ENCODE measurements around the gene RHOBTB1.
"Not testable (repeated sequence)": the region's sequence is repeated elsewhere in the genome, so short reads cannot be mapped to it uniquely, and the experiment has no call there.

RHOBTB1 gene, protein sequence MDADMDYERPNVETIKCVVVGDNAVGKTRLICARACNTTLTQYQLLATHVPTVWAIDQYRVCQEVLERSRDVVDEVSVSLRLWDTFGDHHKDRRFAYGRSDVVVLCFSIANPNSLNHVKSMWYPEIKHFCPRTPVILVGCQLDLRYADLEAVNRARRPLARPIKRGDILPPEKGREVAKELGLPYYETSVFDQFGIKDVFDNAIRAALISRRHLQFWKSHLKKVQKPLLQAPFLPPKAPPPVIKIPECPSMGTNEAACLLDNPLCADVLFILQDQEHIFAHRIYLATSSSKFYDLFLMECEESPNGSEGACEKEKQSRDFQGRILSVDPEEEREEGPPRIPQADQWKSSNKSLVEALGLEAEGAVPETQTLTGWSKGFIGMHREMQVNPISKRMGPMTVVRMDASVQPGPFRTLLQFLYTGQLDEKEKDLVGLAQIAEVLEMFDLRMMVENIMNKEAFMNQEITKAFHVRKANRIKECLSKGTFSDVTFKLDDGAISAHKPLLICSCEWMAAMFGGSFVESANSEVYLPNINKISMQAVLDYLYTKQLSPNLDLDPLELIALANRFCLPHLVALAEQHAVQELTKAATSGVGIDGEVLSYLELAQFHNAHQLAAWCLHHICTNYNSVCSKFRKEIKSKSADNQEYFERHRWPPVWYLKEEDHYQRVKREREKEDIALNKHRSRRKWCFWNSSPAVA

DNA sequence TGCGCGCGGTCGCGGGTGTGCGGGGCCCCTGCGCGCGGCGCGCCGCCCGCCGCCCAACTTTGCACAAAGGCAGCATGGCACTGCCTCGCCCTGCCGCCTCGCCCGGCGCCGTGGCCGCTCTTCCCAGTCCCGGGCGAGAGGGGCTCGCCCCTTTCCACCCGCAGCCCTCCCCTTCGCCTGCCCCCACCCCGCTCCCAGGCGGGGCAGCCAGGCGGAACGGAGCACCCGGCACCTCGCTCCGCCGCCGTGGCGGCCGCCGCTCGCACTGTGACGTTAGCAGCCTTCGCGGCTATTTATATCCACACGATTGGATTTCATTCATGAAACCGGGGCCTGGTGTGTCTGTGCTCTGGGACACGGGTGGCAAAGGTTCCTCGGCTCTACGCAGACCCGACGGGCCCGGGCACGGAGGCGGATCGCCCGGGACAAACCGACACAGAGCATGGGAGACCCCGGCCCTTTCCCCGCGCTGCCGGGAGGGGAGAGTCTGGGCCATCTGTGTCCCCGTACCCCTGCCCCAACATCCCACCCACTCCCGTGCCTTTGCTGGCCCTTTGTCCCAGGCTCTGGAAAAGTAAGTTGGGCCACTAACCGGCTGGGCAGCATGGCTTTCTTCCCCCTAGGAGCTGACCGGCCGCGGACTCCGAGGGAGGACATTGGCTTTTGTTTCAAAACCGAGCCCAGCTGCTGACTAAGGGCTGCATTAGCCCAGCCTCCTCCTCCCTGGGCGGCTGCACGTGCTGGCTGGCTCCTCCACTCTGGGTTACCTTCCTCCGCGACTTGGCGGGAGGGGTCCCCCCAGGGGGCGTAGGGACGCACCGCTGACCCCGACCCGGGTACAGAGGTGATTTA, at the start of gene RHOBTB1:
RHOBTB1 (minus strand) TSS at position 128 of the 852 bp plus-strand sequence. CDS start 32,643 bp downstream, outside the sequence.
- no peak for DNase-seq (ENCODE audit: low read depth in 3 of 3, low spot score in 1 of 3)

DNA sequence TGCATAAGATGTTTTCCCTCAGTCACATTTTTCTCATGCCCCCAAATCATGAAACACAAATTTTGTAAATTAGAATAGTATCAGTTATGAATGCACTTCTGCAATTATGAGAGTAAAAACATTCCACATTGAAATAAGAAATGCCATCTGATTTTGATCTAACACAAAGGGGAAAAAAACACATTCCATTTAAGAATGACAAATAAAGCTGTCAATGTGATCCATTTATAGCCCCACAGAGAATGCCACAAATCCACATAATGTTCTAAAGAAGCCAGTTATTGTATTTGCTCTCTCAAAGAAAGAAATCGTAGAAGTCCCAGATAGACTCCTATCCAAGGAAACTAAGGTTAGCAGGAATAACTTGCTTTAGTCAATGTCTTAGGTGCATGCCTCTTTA, 48.7 kb upstream of the RHOBTB1 start:
- DNase-seq (ENCODE audit: low read depth in 3 of 3, low spot score in 1 of 3): no peak

DNA sequence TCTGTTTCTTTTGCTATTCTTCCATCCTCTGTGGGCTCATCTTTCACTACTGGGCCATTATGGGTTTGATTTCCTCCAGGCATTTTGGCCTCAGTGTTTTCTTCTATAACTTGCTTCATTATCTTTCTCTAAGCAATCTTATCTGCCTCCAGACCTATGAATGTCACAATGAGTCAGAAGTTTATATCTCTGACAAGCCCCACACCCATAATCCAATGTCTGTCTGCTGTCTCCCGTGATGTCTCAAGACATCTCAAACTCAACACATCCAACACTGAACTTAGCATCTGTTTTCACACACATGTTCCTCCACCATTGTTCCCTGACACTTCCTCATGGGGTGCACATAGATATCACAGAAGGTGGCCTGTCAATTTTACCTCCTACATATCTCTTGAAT, 46.7 kb upstream of the RHOBTB1 start:
- DNase-seq (ENCODE audit: low read depth in 3 of 3, low spot score in 1 of 3): no peak

DNA sequence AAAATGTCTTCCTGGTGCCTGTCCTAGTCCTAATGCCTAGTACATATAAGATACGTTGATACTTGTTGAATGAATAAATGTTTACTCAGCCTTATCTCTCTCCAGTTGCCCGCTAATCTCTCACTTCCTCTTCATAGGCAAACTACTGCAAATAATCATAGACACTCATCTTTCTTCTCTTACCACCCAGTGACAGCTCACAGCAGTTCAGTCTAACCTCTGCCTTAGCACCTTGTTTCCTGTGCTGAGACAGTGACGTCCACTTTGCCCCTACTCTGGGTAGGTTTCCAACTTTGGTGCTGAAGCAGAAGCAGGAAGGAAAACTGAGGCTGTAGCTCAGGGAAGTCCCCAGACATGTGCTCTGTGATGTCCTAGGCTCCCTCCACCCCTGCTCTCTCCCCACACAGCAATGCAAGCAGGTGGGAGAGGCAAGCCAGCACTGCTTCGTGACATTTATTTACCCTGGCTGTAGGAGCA, 45.5 kb upstream of the RHOBTB1 start:
- DNase-seq (ENCODE audit: low read depth in 3 of 3, low spot score in 1 of 3): no peak

DNA sequence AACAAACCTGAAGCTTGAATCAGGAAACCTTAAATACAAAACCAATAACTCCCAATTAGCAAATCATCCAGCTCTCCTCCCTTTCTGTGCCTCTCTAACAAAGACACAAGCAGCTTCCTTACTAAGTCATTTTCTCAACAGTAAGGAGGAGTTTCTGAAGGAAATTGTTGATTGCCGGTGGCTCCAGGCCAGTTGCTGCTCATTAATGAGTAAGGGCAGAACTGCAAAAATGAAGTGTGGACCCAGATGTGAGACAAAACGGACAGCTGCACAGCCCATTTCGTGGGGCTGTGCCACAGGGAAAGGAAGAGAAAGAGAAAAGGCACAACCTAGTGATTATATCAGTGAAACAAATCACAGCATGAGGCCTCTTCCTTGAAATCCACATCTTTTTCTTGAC, 42.8 kb upstream of the RHOBTB1 start:
- DNase-seq (ENCODE audit: low read depth in 3 of 3, low spot score in 1 of 3): no peak

DNA sequence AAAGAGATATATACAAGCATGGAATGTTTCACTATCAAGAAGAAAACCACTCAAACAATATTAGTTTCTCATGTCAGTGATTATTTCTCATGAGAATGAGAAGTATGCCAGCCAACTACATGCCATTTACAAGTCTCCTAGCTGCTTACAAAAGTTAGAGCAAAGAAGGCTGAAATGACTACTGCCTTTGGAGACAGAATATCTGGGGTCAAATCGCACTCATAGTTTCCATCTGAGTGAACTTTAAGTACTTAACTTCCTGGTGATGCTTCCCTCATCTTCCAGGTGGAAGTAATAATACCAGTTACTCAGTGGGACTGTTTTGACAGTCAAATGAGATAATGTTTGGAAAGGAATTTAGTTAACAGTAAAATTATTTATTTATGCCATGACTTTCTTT, 42.0 kb upstream of the RHOBTB1 start:
- no peak for DNase-seq (ENCODE audit: low read depth in 3 of 3, low spot score in 1 of 3)

DNA sequence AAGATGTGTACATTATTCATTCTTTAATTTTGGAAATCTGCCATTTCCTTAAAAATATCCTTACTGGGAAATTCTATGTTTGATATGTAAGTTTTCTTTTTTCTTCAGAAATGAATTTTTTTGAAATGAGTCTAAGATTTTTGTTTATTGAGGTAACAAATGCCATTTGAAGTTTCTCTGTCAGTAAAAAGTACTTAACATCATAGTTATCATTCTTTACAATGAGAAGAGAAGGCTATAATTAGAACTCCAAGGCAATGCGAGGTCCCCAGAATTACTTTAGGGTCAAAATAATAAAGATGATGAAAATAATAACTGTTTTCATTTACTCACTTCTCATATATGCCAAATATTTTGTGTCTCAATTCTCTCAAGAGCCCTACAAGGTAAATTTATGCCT, 37.0 kb upstream of the RHOBTB1 start:
- DNase-seq (ENCODE audit: low read depth in 3 of 3, low spot score in 1 of 3): no peak

DNA sequence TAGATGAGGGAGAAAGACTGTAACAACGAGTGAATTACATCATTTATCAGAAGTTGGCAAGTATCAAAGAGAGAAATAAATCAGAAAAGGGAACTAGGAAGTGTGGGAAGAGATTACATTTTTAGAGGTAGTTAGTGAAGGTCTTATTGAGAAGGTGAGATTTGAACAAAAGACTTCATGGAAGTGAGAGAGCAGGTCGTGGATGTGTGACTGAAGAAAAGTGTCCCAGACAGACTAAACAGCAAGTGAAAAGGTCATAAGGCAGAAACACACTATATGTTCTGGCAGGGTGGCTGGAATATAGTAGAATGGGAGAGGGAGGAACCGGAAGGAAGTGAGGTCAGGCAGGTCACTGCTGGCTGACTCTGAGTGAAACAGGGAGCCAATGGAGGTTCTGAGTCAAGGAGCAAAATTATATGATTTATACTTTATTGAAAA, 35.7 kb upstream of the RHOBTB1 start:
- no peak for DNase-seq (ENCODE audit: low read depth in 3 of 3, low spot score in 1 of 3)

DNA sequence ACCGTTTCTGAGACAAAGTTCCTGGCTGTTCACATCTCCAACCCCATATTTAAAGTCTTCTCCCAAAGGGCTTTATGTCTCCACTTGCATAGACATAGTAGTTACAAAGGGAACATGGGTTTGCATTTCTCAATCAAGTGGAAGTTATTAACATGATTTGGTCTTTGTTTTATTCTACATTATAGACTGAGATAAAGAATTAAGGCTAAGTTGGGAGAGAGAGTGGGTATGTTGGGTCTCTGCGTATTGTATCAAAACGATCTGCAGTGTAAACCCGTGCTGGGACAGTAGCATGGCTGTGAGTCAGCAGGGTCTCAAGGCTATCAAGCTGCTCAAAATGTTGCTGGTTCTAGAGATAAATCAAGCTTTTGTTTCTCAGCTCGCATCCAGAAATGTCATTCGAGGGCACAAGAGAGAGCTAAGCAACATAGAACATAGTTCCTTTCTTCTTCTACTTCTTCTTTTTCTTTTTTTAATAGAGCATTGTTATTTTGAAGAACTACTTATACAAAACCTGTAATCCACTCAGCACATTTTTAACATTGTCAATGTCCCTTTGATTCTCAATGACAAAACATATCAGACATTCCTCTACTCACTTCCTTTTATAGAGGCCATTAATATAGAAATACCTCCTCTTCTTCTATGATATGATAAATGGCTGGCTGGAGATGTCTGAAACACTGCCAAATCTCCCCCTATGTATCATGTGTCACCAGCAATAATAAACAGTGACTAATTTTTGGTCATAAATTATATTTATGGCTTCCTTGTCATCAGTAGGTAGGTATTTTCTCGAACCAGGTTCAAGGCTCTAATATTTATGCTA, 34.5 kb upstream of the RHOBTB1 start:
- no peak for DNase-seq (ENCODE audit: low read depth in 3 of 3, low spot score in 1 of 3)

DNA sequence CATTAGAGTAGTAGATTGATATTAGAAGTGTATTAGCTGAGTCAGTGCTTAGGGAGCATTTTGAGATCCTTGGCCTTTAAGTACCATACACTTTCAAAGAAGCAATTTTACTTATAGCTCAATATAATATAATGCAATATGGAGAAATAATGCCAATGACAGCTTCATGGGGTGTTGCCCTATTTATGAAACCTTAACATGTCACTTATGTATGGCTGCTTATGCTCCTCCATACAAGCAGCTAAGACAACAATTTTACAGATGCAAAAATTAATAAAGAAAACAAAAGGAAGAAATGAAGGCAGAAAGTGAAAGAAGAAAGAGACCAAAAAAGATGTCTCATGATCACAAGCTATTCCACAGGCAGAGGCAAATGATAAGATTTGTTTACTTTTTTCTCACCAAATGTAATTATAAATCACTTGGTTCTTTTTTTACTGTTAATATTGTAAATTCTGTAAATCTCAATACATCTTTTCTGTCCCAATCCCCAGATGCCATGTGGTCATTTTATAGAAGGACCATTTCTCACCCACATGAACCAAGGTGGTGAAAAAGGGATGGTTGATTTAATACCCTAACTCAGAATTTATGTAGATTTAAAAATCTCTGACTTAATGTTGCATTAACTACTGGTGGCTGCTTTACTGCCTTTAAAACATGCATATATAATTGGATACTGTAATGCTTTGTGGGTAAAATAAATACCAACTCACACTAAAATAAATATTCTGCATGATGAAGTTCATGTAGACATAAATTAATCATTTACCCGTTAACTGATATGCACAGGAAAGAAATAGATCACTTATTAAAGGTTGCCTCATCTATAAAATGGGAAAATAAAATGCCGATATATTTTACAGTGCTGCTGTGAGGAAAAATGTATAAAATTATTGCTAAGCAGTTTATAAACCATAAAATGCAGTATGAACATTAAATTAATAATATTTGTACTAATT, 33.5 kb upstream of the RHOBTB1 start:
- DNase-seq (ENCODE audit: low read depth in 3 of 3, low spot score in 1 of 3): no peak

DNA sequence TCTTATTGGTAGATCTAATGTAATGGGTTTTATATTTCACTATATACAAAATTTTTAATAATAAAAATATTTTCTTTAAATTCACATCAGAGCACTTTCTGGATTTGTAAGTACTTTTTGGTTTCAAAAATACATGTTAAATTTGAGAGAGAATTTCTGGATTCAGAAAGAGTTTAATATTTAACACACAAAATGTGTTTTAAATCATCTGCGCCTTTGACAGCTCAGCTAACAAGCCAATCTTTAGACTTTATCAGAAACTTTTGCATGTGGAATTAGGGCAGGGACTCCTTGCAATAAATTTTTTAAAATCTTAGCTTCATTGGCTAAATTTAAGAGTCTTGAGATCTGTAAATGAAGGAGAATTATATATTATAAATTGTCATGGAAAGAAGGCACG, 32.7 kb upstream of the RHOBTB1 start:
- DNase-seq (ENCODE audit: low read depth in 3 of 3, low spot score in 1 of 3): no peak

DNA sequence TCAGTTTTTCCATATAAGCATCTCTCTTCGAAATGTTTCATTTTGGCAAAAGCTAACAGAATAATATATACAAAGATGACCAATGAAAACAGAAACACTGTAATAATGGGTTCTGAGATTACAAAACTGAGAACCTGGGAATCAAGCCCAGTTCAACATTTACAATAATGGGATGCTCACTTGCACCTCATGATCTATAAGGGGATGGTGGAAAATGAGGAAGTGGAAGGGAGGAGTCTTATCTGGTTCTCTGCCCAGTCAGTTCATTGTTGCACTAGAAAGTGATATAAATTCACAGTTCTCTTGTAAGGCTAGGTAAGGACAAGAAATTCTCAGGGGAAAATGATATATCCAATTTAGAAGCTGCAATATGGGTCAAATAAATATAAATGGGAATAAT, 31.7 kb upstream of the RHOBTB1 start:
- no peak for DNase-seq (ENCODE audit: low read depth in 3 of 3, low spot score in 1 of 3)

DNA sequence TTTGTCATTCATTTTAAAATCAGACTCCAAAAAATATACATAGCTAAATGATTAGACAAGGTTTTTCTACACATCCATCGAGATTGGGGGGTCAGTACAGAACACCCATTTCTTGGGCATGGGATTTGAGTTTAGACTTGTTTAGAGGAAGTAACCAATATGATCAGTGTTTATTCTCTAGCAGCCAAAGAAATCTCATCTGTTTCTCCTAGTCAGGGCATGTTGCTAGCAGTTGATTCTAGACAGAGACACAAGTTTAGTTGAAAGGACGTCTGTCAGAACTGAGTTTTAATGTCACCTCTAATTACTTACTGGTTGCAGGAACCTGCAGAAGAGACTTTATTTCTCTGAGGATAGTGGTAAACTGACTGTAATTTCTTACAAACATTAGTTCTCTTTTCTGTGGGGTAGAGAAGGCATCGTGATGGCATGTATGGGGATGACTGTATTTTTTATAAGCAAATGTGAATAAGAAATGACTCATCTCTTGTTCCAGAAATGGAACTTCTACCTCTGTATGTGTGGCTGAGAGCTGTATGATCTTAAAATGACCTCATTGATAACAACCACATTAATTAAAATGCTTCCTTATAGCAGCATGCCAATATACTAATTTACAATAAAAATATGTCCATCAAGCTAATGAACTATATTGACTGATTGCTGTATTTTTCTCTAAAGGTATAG, 30.6 kb upstream of the RHOBTB1 start:
- no peak for DNase-seq (ENCODE audit: low read depth in 3 of 3, low spot score in 1 of 3)

DNA sequence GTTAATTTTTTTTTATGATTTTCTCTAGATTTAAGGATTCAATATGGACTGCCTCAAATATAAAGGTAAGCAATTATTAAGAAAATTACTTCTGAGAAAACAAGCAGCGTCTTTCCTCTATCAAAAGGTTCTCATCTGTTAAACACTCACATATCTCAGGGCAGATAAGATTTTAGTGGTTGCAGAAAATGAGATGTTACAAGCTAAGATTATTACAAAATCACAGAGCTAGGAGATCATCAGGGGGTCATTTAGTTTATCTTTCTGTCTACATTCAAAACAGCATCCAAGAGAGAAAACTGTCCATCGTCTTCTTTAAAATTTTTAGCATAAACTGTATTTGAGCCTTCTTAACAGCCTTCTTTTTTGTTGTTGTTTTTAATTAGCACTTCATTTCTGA, 29.1 kb upstream of the RHOBTB1 start:
- no peak for DNase-seq (ENCODE audit: low read depth in 3 of 3, low spot score in 1 of 3)

DNA sequence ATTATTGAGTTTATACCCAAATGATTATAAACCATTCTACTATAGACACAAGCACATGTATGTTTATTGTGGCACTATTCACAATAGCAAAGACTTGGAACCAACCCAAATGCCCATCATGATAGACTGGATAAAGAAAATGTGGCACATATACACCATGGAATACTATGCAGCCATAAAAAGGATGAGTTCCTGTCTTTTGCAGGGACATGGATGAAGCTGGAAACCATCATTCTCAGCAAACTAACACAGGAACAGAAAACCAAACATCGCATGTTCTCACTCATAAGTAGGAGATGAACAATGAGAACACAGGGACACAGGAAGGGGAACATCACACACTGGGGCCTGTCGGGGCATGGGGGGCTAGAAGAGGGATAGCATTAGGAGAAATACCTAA, 28.2 kb upstream of the RHOBTB1 start:
- not testable (repeated sequence) for DNase-seq (ENCODE audit: low read depth in 3 of 3, low spot score in 1 of 3)

DNA sequence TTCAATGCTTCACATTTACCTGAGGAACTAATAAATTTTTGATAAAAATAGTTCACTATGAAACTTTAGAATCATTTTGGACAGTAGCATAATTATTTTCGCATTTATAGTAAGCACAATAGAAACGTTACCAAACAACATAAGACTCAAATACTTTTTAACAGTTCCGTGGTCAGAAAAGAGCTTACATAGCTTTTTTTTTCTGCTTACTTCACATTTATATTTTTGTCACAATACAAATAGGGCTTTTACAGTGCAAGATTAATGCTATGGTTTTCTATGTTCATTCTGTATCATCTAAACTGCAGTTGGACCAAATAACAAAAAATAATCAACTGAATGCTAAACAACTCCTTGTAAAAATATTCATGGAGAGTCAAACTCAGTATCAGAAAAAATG, 26.5 kb upstream of the RHOBTB1 start:
- no peak for DNase-seq (ENCODE audit: low read depth in 3 of 3, low spot score in 1 of 3)

DNA sequence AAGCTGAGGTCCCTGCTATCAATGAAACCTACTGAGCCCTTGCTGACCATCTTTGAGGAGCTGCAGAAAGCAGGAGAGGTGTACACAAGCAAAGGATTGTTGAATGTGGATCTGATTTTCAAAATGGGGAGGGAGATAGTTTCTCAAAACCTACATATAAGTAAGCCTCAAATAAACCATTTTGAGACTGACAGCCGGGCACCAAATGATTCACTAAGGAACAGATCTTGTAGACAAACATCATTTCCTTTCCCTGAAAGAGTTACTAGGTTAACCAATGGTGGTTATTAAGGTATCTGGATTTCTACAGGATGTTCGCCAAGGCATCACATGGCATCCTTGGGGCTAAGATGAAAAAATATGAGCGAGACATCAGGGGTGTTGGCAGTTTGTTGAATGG, 24.5 kb upstream of the RHOBTB1 start:
- DNase-seq (ENCODE audit: low read depth in 3 of 3, low spot score in 1 of 3): no peak

DNA sequence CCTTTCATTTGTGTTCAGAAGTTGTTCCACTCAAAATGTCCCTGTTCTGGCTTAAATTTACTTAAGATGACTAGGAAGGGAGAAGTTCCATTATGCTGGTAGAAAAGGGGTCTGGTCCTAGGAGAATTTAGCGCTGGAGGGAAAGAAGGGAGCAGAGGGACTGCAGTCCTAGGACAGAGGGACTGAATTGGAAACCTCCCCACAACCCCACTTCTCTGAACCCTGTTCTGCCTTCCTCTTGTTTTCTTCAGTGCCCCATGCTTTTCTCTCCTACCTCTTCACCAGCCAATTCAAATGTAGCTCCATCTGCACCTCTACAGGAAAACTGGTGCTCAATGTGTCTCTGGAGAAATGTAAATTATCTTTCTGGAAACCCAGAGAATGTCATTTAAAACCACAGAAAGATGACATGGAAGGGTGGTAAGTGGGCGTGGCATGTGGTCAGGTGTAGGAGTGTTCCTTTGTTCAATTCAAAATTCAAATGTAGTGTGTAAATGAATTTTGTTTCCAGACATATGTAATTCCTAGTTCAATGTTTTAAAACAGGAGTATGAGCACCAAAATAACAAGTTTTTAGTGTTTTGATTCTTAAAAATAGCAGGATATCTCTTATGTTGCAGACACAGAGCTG, 24.0 kb upstream of the RHOBTB1 start:
- DNase-seq (ENCODE audit: low read depth in 3 of 3, low spot score in 1 of 3): no peak

All from stimulated activated CD4-positive, alpha-beta T cell treated with anti-CD3 and anti-CD28 coated beads, TNF-alpha, amount 100 ng/mL, for 1 hour (primary cell).